LNCAP (cell line): ENCODE data around the gene PSMD12.
A peak's percentile ranks its signal among the peaks of the same experiment; 100 is the strongest.

ENCODE experiments used
- CTCF ChIP-seq: fragments of 450-650 bp; IDR thresholded peaks from 2 replicates; pipeline ENCODE4 v1.5.1; 2017; ENCODE audit warnings: mild to moderate bottlenecking

PSMD12 gene

GRCh38 chr17:67294451-67295199, 71.8 kb downstream of the PSMD12 start:
- TF ChIP-seq CTCF, result no peak

- peak; percentile 62 for TF ChIP-seq CTCF
Measured at GRCh38 chr17:67293251-67294203, 72.8 kb downstream of the PSMD12 start.

GRCh38 chr17:67290711-67291291, 75.6 kb downstream of the PSMD12 start:
- no peak for TF ChIP-seq CTCF

GRCh38 chr17:67290244-67290643, 76.1 kb downstream of the PSMD12 start:
- TF ChIP-seq CTCF, result no peak

GRCh38 chr17:67289181-67289876, 77.0 kb downstream of the PSMD12 start:
- TF ChIP-seq CTCF, result no peak
